Measurements from ENCODE around the gene CCDC59. TPM values are rescaled to one million over a fixed set of nuclear protein-coding genes. Genes with fewer than 3 reads are reported as not detected.
"Not testable (repeated sequence)": the region's sequence is repeated elsewhere in the genome, so short reads cannot be mapped to it uniquely, and the experiment has no call there.

CCDC59 gene
- total and polyA plus RNA-seq, 10 of the 15 experiments (the other 5 are each of a cell fraction or from before 2014, with no cell fraction given) = 30.4 to 128 (median 84.0) TPM

DNA sequence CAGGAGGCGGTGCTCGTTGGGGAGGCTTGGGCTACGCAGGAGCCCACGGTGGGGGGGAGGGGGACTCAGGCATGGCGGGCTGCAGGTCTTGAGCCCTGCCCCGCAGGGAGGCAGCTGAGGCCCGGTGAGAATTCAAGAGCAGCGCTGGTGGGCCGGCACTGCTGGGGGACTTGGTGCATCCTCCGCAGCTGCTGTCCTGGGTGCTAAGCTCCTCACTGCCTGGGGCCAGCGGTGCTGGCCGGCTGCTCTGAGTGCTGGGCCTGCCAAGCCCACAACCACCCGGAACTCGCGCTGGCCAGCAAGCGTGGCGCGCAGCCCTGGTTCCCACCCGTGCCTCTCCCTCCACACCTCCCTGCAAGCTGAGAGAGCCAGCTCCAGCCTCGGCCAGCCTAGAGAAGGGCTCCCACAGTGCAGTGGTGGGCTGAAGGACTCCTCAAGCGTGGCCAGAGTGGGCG lies 3.3 kb upstream of the CCDC59 start (continued):
- TF ChIP-seq, protein P1, sequence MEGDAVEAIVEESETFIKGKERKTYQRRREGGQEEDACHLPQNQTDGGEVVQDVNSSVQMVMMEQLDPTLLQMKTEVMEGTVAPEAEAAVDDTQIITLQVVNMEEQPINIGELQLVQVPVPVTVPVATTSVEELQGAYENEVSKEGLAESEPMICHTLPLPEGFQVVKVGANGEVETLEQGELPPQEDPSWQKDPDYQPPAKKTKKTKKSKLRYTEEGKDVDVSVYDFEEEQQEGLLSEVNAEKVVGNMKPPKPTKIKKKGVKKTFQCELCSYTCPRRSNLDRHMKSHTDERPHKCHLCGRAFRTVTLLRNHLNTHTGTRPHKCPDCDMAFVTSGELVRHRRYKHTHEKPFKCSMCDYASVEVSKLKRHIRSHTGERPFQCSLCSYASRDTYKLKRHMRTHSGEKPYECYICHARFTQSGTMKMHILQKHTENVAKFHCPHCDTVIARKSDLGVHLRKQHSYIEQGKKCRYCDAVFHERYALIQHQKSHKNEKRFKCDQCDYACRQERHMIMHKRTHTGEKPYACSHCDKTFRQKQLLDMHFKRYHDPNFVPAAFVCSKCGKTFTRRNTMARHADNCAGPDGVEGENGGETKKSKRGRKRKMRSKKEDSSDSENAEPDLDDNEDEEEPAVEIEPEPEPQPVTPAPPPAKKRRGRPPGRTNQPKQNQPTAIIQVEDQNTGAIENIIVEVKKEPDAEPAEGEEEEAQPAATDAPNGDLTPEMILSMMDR (IDR thresholded peaks at IDR 0.05 in 2 of 3, conservative IDR thresholded peaks at IDR 0.05 in 1 of 3; ENCODE audit: control insufficient read depth in 2 of 3, extremely low read depth in 1 of 3, insufficient read depth in 1 of 3, low read depth in 3 of 3, low read length in 3 of 3) = no peak

DNA sequence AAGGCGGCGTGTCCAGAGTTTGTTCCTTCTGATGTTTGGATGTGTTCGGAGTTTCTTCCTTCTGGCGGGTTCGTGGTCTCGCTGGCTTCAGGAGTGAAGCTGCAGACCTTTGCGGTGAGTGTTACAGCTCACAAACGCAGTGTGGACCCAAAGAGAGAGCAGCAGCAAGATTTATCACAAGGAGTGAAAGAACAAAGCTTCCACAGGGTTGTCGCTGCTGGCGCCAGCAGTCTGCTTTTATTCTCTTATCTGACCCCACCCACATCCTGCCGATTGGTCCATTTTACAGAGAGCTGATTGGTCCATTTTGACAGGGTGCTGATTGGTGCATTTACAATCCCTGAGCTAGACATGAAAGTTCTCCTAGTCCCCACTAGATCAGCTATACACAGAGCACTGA lies 2.6 kb upstream of the CCDC59 start:
- H3K36me3 ChIP-seq (ENCODE audit: control insufficient read depth in 2 of 2, insufficient read depth in 2 of 2, low read length in 1 of 2); H3K9ac ChIP-seq (ENCODE audit: control insufficient read depth, insufficient read depth, low read length); H3K27me3 ChIP-seq (replicated peaks in 1 of 2; ENCODE audit: control insufficient read depth in 2 of 2, insufficient read depth in 2 of 2, low read length in 1 of 2); H3K27ac ChIP-seq (ENCODE audit: control insufficient read depth, insufficient read depth); intact Hi-C loops (cut with micrococcal nuclease; ENCODE audit: unreplicated experiment); BruUV-seq (replicated peaks); H2AFZ ChIP-seq (ENCODE audit: control insufficient read depth, low read depth, low read length); ATAC-seq; DNase-seq (ENCODE audit: low read depth, low spot score); H3K9me3 ChIP-seq (replicated peaks; ENCODE audit: control insufficient read depth, insufficient read depth, low read length); H3K4me3 ChIP-seq; H4K20me1 ChIP-seq (ENCODE audit: control insufficient read depth, insufficient read depth); FAIRE-seq; H3K4me1 ChIP-seq (ENCODE audit: control insufficient read depth, insufficient read depth, low read length): not testable (repeated sequence)
- ChIA-PET POLR2A (interaction anchor here (0.6 kb wide), 1 partner anchor 1023 kb away, joined by 3 read pairs; no protein-coding TSS in a partner anchor), CTCF (interaction anchor here (0.7 to 2.0 kb wide), 8 partner anchors 9 to 750 kb away, joined by 3 to 7 read pairs (median 4); no protein-coding TSS in a partner anchor), RAD21 (ENCODE audit: unreplicated experiment) (interaction anchor here (0.9 to 1.5 kb wide), 2 partner anchors 717 to 1463 kb away, joined by 3 read pairs; no protein-coding TSS in a partner anchor), SMC1A (ENCODE audit: uncharacterized antibody, unreplicated experiment) (interaction anchor here (0.9 to 1.2 kb wide), 2 partner anchors 80 to 165 kb away, joined by 3 to 5 read pairs; no protein-coding TSS in a partner anchor)
- in situ Hi-C loops (cut with MboI) = loop anchor here (10.0 to 25.0 kb wide), 2 partner anchors 274 to 1549 kb away; no protein-coding TSS in a partner anchor
- peaks cover 32% of the 10 kb centered on the region for H3K79me2 ChIP-seq (ENCODE audit: control insufficient read depth, insufficient read depth, low read length)
- TF ChIP-seq, protein P2, sequence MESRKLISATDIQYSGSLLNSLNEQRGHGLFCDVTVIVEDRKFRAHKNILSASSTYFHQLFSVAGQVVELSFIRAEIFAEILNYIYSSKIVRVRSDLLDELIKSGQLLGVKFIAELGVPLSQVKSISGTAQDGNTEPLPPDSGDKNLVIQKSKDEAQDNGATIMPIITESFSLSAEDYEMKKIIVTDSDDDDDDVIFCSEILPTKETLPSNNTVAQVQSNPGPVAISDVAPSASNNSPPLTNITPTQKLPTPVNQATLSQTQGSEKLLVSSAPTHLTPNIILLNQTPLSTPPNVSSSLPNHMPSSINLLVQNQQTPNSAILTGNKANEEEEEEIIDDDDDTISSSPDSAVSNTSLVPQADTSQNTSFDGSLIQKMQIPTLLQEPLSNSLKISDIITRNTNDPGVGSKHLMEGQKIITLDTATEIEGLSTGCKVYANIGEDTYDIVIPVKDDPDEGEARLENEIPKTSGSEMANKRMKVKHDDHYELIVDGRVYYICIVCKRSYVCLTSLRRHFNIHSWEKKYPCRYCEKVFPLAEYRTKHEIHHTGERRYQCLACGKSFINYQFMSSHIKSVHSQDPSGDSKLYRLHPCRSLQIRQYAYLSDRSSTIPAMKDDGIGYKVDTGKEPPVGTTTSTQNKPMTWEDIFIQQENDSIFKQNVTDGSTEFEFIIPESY (IDR thresholded peaks at IDR 0.05) = peak; percentile 95
- peak; percentile 66 for TF ChIP-seq NFYB (IDR thresholded peaks at IDR 0.05; ENCODE audit: insufficient read depth, low read depth, low read length)
- 98% methylated on average over 11 of the region's 11 CpGs for WGBS (ENCODE audit: insufficient coverage, insufficient replicate concordance, low lambda C conversion rate, missing lambda C conversion rate)
- peak overlapping the region; percentile 91 for H3K4me2 ChIP-seq (ENCODE audit: control insufficient read depth, insufficient read depth)

Data from GM12878 (cell line).